HepG2 (cell line): ENCODE data around the gene STAT1. TPM values are rescaled to one million over a fixed set of nuclear protein-coding genes. Genes with fewer than 3 reads are reported as not detected.

Source experiments
- FLYWCH1 ChIP-seq: sonication (generic); formaldehyde crosslinking; IDR thresholded peaks from 2 replicates; pipeline ENCODE4 v1.8.1; 2023; ENCODE audit warnings: mild to moderate bottlenecking, missing genetic modification reagents
- HNRNPL ChIP-seq: fragments of 200-400 bp; formaldehyde crosslinking; IDR thresholded peaks from 2 replicates; pipeline ENCODE4 v1.6.1; 2017; ENCODE audit warnings: mild to moderate bottlenecking, low read depth, low read length
- KDM5B ChIP-seq: sonication (generic); formaldehyde crosslinking; IDR thresholded peaks from 2 replicates; pipeline ENCODE4 v1.4.0; 2020; ENCODE audit warnings: missing genetic modification reagents, mild to moderate bottlenecking, borderline replicate concordance
- MBD4 ChIP-seq: IDR thresholded peaks from 2 replicates; pipeline ENCODE4 v1.6.1; 2012; ENCODE audit warnings: low read length, inconsistent platforms, borderline replicate concordance
- TRIM24 ChIP-seq: sonication (generic); formaldehyde crosslinking; IDR thresholded peaks from 2 replicates; pipeline ENCODE4 v1.8.0; 2022; ENCODE audit warnings: mild to moderate bottlenecking, missing genetic modification reagents
- ZNF260 ChIP-seq: sonication (generic); formaldehyde crosslinking; IDR thresholded peaks from 2 replicates; pipeline ENCODE4 v1.4.0; 2020; ENCODE audit warnings: missing genetic modification reagents, low read depth, mild to moderate bottlenecking, borderline replicate concordance
- ZNF562 ChIP-seq: sonication (generic); formaldehyde crosslinking; IDR thresholded peaks from 2 replicates; pipeline ENCODE4 v1.8.0; 2022; ENCODE audit warnings: missing genetic modification reagents, borderline replicate concordance
- ZNF720 ChIP-seq: sonication (generic); formaldehyde crosslinking; IDR thresholded peaks from 2 replicates; pipeline ENCODE4 v1.4.0; 2020; ENCODE audit warnings: missing genetic modification reagents
- ZNF788 ChIP-seq: sonication (generic); formaldehyde crosslinking; IDR thresholded peaks from 2 replicates; pipeline ENCODE4 v1.5.0; 2020; ENCODE audit warnings: mild to moderate bottlenecking, missing genetic modification reagents, borderline replicate concordance
- ZSCAN12 ChIP-seq: sonication (generic); formaldehyde crosslinking; IDR thresholded peaks from 2 replicates; pipeline ENCODE4 v1.9.0; 2021; ENCODE audit warnings: mild to moderate bottlenecking, missing genetic modification reagents
- ZSCAN31 ChIP-seq: sonication (generic); formaldehyde crosslinking; IDR thresholded peaks from 2 replicates; pipeline ENCODE4 v1.5.0; 2020; ENCODE audit warnings: low read depth, mild to moderate bottlenecking, missing genetic modification reagents
- polyA plus RNA-seq, 8 experiments: library from polyadenylated mRNA; depleted of rRNA in 3 of 8; stranded (reverse) in 7 of 8; unstranded in 1 of 8; fragments of >200 nt; fragmentation: Illumina TruSeq in 4 of 8; extraction: Trizol in 4 of 8; gene quantifications; 2 replicates each; pipeline versions ENCODE4 v1.2.1 to v1.2.3, GENCODE V29; 2011 to 2016; ENCODE audit warnings: low read depth in 4 of 8, missing spikeins in 1 of 8, mixed read lengths in 1 of 8; ENCODE audit not compliant: insufficient read depth in 1 of 8
- total RNA-seq, 5 experiments: library from RNA; depleted of rRNA; stranded (reverse); fragments of >200 nt; fragmentation: Illumina TruSeq; extraction: Trizol; gene quantifications; 2 replicates each; pipeline ENCODE4 v1.2.3, GENCODE V29; 2016; ENCODE audit warnings: low read depth in 1 of 5
- TF ChIP-seq, protein P1 (sequence below): sonication (generic); formaldehyde crosslinking; IDR thresholded peaks from 2 replicates; pipeline ENCODE4 v1.4.0; 2020; ENCODE audit warnings: missing genetic modification reagents
- TF ChIP-seq, protein P2 (sequence below): sonication (generic); formaldehyde crosslinking; IDR thresholded peaks from 2 replicates; pipeline ENCODE4 v1.4.0; 2020; ENCODE audit warnings: mild to moderate bottlenecking, missing genetic modification reagents
- TF ChIP-seq, protein P3 (sequence below): sonication (generic); formaldehyde crosslinking; IDR thresholded peaks from 2 replicates; pipeline ENCODE4 v1.5.1; 2020; ENCODE audit warnings: mild to moderate bottlenecking, missing genetic modification reagents, moderate library complexity
- TF ChIP-seq, protein P4 (sequence below): IDR thresholded peaks from 2 replicates; pipeline ENCODE4 v1.6.1; 2016; ENCODE audit warnings: mild to moderate bottlenecking, missing biosample characterization, missing genetic modification reagents
- TF ChIP-seq, protein P5 (sequence below): sonication (generic); formaldehyde crosslinking; IDR thresholded peaks from 2 replicates; pipeline ENCODE4 v1.4.0; 2020; ENCODE audit warnings: missing genetic modification reagents
- TF ChIP-seq, protein P6 (sequence below): sonication (generic); formaldehyde crosslinking; IDR thresholded peaks from 2 replicates; pipeline ENCODE4 v1.8.0; 2022; ENCODE audit warnings: missing genetic modification reagents, low read depth, mild to moderate bottlenecking, borderline replicate concordance

STAT1 gene
- total and polyA plus RNA-seq, 2 of the 13 experiments (the other 11 are each of a cell fraction or from before 2014, with no cell fraction given) = 21.8 to 59.6 TPM

DNA sequence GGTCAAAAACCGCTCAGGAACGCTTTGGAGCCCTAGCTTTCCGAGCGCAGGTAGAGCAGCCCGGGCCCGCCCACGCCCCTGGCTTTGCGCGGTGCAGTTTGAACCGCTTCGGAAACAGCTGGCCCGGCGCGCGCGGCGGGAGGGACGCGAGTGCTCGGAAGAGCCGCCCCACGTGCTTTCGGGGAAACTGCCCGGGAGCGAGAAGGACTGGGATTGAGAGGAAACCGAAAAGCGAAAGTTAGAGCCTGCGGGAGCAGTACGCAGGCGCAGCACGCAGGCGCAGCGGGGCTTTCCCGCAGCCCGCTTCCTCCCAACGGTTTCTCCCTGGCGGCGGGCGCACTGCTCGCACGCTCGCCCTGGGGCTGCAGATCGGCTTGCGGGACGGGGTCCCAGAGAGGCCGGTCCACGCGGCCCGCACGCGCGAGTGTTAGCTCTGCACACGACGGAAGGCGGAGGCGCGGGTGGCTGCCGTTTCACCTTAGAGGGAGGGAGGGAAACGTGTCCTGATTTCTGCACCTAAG, 6.3 kb upstream of the STAT1 start (continued):
- TF ChIP-seq, protein P1, sequence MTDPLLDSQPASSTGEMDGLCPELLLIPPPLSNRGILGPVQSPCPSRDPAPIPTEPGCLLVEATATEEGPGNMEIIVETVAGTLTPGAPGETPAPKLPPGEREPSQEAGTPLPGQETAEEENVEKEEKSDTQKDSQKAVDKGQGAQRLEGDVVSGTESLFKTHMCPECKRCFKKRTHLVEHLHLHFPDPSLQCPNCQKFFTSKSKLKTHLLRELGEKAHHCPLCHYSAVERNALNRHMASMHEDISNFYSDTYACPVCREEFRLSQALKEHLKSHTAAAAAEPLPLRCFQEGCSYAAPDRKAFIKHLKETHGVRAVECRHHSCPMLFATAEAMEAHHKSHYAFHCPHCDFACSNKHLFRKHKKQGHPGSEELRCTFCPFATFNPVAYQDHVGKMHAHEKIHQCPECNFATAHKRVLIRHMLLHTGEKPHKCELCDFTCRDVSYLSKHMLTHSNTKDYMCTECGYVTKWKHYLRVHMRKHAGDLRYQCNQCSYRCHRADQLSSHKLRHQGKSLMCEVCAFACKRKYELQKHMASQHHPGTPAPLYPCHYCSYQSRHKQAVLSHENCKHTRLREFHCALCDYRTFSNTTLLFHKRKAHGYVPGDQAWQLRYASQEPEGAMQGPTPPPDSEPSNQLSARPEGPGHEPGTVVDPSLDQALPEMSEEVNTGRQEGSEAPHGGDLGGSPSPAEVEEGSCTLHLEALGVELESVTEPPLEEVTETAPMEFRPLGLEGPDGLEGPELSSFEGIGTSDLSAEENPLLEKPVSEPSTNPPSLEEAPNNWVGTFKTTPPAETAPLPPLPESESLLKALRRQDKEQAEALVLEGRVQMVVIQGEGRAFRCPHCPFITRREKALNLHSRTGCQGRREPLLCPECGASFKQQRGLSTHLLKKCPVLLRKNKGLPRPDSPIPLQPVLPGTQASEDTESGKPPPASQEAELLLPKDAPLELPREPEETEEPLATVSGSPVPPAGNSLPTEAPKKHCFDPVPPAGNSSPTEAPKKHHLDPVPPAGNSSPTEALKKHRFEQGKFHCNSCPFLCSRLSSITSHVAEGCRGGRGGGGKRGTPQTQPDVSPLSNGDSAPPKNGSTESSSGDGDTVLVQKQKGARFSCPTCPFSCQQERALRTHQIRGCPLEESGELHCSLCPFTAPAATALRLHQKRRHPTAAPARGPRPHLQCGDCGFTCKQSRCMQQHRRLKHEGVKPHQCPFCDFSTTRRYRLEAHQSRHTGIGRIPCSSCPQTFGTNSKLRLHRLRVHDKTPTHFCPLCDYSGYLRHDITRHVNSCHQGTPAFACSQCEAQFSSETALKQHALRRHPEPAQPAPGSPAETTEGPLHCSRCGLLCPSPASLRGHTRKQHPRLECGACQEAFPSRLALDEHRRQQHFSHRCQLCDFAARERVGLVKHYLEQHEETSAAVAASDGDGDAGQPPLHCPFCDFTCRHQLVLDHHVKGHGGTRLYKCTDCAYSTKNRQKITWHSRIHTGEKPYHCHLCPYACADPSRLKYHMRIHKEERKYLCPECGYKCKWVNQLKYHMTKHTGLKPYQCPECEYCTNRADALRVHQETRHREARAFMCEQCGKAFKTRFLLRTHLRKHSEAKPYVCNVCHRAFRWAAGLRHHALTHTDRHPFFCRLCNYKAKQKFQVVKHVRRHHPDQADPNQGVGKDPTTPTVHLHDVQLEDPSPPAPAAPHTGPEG (CRISPR knock-in tag) = peak; percentile 93
- TF ChIP-seq, protein P2, sequence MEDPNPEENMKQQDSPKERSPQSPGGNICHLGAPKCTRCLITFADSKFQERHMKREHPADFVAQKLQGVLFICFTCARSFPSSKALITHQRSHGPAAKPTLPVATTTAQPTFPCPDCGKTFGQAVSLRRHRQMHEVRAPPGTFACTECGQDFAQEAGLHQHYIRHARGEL (CRISPR knock-in tag) = peak; percentile 95
- TF ChIP-seq ZNF720 (CRISPR knock-in tag) (peak; percentile 94; the same call in 1 of the 2 replicates), ZNF562 (CRISPR knock-in tag) (peak; percentile 94), MBD4 (no peak), KDM5B (CRISPR knock-in tag) (peak; percentile 99), FLYWCH1 (peak; percentile 99), HNRNPL (0 out of 2 replicates have a peak, but pooled peaks have one; percentile 52), ZSCAN31 (peak; percentile 99), ZNF260 (peak; percentile 87; the same call in 1 of the 2 replicates), ZNF788 (CRISPR knock-in tag) (peak; percentile 100), TRIM24 (peak; percentile 55; the same call in 1 of the 2 replicates), ZSCAN12 (peak; percentile 97; the same call in 1 of the 2 replicates)
- TF ChIP-seq, protein P3, sequence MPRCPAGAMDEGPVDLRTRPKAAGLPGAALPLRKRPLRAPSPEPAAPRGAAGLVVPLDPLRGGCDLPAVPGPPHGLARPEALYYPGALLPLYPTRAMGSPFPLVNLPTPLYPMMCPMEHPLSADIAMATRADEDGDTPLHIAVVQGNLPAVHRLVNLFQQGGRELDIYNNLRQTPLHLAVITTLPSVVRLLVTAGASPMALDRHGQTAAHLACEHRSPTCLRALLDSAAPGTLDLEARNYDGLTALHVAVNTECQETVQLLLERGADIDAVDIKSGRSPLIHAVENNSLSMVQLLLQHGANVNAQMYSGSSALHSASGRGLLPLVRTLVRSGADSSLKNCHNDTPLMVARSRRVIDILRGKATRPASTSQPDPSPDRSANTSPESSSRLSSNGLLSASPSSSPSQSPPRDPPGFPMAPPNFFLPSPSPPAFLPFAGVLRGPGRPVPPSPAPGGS (CRISPR knock-in tag) = peak; percentile 99
- TF ChIP-seq, protein P4, sequence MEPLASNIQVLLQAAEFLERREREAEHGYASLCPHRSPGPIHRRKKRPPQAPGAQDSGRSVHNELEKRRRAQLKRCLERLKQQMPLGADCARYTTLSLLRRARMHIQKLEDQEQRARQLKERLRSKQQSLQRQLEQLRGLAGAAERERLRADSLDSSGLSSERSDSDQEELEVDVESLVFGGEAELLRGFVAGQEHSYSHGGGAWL (CRISPR knock-in tag) = peak; percentile 100
- TF ChIP-seq, protein P5, sequence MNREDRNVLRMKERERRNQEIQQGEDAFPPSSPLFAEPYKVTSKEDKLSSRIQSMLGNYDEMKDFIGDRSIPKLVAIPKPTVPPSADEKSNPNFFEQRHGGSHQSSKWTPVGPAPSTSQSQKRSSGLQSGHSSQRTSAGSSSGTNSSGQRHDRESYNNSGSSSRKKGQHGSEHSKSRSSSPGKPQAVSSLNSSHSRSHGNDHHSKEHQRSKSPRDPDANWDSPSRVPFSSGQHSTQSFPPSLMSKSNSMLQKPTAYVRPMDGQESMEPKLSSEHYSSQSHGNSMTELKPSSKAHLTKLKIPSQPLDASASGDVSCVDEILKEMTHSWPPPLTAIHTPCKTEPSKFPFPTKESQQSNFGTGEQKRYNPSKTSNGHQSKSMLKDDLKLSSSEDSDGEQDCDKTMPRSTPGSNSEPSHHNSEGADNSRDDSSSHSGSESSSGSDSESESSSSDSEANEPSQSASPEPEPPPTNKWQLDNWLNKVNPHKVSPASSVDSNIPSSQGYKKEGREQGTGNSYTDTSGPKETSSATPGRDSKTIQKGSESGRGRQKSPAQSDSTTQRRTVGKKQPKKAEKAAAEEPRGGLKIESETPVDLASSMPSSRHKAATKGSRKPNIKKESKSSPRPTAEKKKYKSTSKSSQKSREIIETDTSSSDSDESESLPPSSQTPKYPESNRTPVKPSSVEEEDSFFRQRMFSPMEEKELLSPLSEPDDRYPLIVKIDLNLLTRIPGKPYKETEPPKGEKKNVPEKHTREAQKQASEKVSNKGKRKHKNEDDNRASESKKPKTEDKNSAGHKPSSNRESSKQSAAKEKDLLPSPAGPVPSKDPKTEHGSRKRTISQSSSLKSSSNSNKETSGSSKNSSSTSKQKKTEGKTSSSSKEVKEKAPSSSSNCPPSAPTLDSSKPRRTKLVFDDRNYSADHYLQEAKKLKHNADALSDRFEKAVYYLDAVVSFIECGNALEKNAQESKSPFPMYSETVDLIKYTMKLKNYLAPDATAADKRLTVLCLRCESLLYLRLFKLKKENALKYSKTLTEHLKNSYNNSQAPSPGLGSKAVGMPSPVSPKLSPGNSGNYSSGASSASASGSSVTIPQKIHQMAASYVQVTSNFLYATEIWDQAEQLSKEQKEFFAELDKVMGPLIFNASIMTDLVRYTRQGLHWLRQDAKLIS = peak; percentile 82; the same call in 1 of the 2 replicates
- TF ChIP-seq, protein P6, sequence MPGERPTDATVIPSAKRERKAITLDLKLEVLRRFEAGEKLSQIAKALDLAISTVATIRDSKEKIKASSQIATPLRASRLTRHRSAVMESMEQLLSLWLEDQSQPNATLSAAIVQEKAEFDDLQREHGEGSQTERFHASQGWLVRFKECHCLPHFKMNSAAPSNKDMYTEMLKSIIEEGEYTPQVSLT (CRISPR knock-in tag) = peak; percentile 39; the same call in 1 of the 2 replicates
